ENCODE results near the gene SUSD2. TPM values are rescaled to one million over a fixed set of nuclear protein-coding genes. Genes with fewer than 3 reads are reported as not detected.
"Not testable (repeated sequence)": the region's sequence is repeated elsewhere in the genome, so short reads cannot be mapped to it uniquely, and the experiment has no call there.

Gene SUSD2
- total RNA-seq = 4.2 and 4.5 TPM in 2 replicates
- long read RNA-seq, partial matches to known transcripts = 2 of 4 reads
- long read RNA-seq, other reads (novel, unspliced or antisense) = 0 of 4 reads

- Mint-ChIP-seq H3K4me1 (ENCODE audit: unreplicated experiment) (peaks cover 19% of the 10 kb centered on the region), H3K27ac (ENCODE audit: unreplicated experiment) (no peak within 1 kb of the TSS), H3K36me3 (ENCODE audit: unreplicated experiment) (no peaks in the 10 kb centered on the region), H3K27me3 (ENCODE audit: unreplicated experiment) (no peaks in the 10 kb centered on the region), H3K9me3 (ENCODE audit: unreplicated experiment) (no peaks in the 10 kb centered on the region), H3K4me3 (ENCODE audit: unreplicated experiment) (no peak within 1 kb of the TSS)
- no peak for TF ChIP-seq CTCF (IDR thresholded peaks at IDR 0.05)
- DNase-seq (ENCODE audit: extremely low spot score, unreplicated experiment) = no peak
Observed at GRCh38 chr22:24181088-24181995, at the start of gene SUSD2. SUSD2 (plus strand) TSS chr22:24181487; CDS start chr22:24181520, 33 bp downstream.

GRCh38 chr22:24133187-24133965 lies 47.9 kb upstream of the SUSD2 start:
- Mint-ChIP-seq H3K27ac (ENCODE audit: unreplicated experiment) (no peak overlapping the region), H3K9me3 (ENCODE audit: unreplicated experiment) (no peaks in the 10 kb centered on the region), H3K27me3 (ENCODE audit: unreplicated experiment) (no peaks in the 10 kb centered on the region), H3K4me3 (ENCODE audit: unreplicated experiment) (no peak overlapping the region), H3K36me3 (ENCODE audit: unreplicated experiment) (peaks cover 6% of the 10 kb centered on the region), H3K4me1 (ENCODE audit: unreplicated experiment) (peaks cover 4% of the 10 kb centered on the region)
- DNase-seq (ENCODE audit: extremely low spot score, unreplicated experiment) = no peak
- peak; percentile 32 for TF ChIP-seq CTCF (IDR thresholded peaks at IDR 0.05)

- Mint-ChIP-seq H3K4me1 (ENCODE audit: unreplicated experiment) (peaks cover 4% of the 10 kb centered on the region), H3K27me3 (ENCODE audit: unreplicated experiment) (no peaks in the 10 kb centered on the region), H3K4me3 (ENCODE audit: unreplicated experiment) (no peak overlapping the region), H3K27ac (ENCODE audit: unreplicated experiment) (no peak overlapping the region), H3K36me3 (ENCODE audit: unreplicated experiment) (peaks cover 5% of the 10 kb centered on the region), H3K9me3 (ENCODE audit: unreplicated experiment) (no peaks in the 10 kb centered on the region)
- DNase-seq (ENCODE audit: extremely low spot score, unreplicated experiment) = no peak
- TF ChIP-seq CTCF (IDR thresholded peaks at IDR 0.05) = no peak
Observed at GRCh38 chr22:24134090-24134846, 47.0 kb upstream of the SUSD2 start.

- DNase-seq (ENCODE audit: extremely low spot score, unreplicated experiment) = not testable (repeated sequence)
Observed at GRCh38 chr22:24136533-24136932, 44.8 kb upstream of the SUSD2 start.

GRCh38 chr22:24137595-24137994 lies 43.7 kb upstream of the SUSD2 start:
- H3K4me3 Mint-ChIP-seq (ENCODE audit: unreplicated experiment) = no peak overlapping the region
- no peaks in the 10 kb centered on the region for H3K9me3 Mint-ChIP-seq (ENCODE audit: unreplicated experiment)
- H3K4me1 Mint-ChIP-seq (ENCODE audit: unreplicated experiment) = peaks cover 4% of the 10 kb centered on the region
- TF ChIP-seq CTCF (IDR thresholded peaks at IDR 0.05) = no peak
- no peak overlapping the region for H3K27ac Mint-ChIP-seq (ENCODE audit: unreplicated experiment)
- peaks cover 6% of the 10 kb centered on the region for H3K36me3 Mint-ChIP-seq (ENCODE audit: unreplicated experiment)
- no peaks in the 10 kb centered on the region for H3K27me3 Mint-ChIP-seq (ENCODE audit: unreplicated experiment)
- no peak for DNase-seq (ENCODE audit: extremely low spot score, unreplicated experiment)

More at GRCh38 chr22:24136533-24136932, 44.8 kb upstream of the SUSD2 start:
- not testable (repeated sequence) for H3K27me3 Mint-ChIP-seq (ENCODE audit: unreplicated experiment); H3K4me3 Mint-ChIP-seq (ENCODE audit: unreplicated experiment); H3K27ac Mint-ChIP-seq (ENCODE audit: unreplicated experiment); H3K36me3 Mint-ChIP-seq (ENCODE audit: unreplicated experiment); H3K4me1 Mint-ChIP-seq (ENCODE audit: unreplicated experiment); H3K9me3 Mint-ChIP-seq (ENCODE audit: unreplicated experiment)

Data from osteocyte (in vitro differentiated cells).